ENCODE data around the gene NOXA1.
"Not testable (repeated sequence)": the region's sequence is repeated elsewhere in the genome, so short reads cannot be mapped to it uniquely, and the experiment has no call there.

The NOXA1 gene

DNA sequence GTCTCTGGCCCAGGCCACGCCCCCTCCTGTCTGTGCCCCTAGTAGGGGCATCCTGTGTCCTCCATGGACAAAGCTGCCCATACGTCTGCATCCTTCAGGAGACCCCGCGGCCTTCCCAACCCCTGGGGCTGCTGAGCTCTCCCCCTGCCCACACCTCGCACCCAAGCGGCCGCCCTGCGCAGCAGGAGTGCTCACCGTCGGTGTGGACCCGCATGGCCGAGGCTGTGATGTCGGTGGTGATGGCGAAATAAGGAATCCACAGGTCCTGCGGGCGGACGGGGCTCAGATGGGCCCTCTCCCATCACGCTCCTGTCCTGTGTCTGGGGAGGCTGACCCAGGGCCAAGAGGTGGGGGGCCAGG, 40.7 kb downstream of the NOXA1 start:
- Histone ChIP-seq H3K4me3 (ENCODE audit: low read depth, low read length) (no peak overlapping the region), H3K36me3 (ENCODE audit: control insufficient read depth, insufficient read depth, low read length) (no peaks in the 10 kb centered on the region), H3K27me3 (ENCODE audit: control insufficient read depth, insufficient read depth, low read length) (peaks cover 5% of the 10 kb centered on the region), H3K9me3 (ENCODE audit: control insufficient read depth, insufficient read depth, low read length) (no peaks in the 10 kb centered on the region), H3K4me1 (ENCODE audit: control insufficient read depth, insufficient read depth, low read length) (no peaks in the 10 kb centered on the region), H3K9ac (ENCODE audit: low read depth, low read length) (no peak overlapping the region)

DNA sequence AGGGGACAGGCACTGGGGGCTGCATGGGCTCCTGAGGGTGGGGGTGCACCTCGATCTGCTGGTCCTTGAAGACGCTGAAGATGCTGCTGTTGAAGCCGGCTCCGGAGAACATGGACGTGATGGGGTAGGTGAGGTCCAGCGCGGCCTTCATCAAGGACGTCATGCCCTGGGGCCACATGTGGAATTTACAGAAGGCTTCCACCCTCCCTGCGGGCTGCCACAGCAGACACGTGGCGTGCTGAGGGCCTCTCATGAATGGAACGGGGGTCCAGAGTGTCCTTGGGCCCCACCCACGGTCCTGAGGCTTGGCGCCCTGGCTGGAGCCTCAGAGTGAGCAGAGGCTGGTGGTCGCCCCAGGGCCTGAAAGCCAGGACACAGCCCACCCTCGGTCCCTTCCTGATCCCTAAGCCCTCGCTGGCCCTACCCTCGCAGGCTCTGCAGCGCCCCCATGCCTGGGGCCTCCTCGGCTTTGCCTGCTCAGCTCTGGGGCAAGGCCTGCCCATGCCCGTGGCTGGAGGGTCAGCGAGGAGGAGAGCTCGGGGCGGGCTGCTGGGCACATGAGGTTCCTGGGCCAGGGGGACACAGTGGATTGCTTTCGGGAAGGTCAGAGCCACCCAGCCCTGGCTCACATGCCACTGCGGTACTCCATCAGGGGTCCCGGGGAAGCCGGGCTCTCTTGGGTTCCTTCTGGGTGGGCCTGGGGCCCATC, 41.3 kb downstream of the NOXA1 start:
- H3K27me3 ChIP-seq (ENCODE audit: control insufficient read depth, insufficient read depth, low read length): peaks cover 5% of the 10 kb centered on the region
- no peaks in the 10 kb centered on the region for H3K4me1 ChIP-seq (ENCODE audit: control insufficient read depth, insufficient read depth, low read length)
- H3K9ac ChIP-seq (ENCODE audit: low read depth, low read length): no peak overlapping the region
- H3K4me3 ChIP-seq (ENCODE audit: low read depth, low read length): no peak overlapping the region
- H3K9me3 ChIP-seq (ENCODE audit: control insufficient read depth, insufficient read depth, low read length): no peaks in the 10 kb centered on the region
- no peaks in the 10 kb centered on the region for H3K36me3 ChIP-seq (ENCODE audit: control insufficient read depth, insufficient read depth, low read length)

DNA sequence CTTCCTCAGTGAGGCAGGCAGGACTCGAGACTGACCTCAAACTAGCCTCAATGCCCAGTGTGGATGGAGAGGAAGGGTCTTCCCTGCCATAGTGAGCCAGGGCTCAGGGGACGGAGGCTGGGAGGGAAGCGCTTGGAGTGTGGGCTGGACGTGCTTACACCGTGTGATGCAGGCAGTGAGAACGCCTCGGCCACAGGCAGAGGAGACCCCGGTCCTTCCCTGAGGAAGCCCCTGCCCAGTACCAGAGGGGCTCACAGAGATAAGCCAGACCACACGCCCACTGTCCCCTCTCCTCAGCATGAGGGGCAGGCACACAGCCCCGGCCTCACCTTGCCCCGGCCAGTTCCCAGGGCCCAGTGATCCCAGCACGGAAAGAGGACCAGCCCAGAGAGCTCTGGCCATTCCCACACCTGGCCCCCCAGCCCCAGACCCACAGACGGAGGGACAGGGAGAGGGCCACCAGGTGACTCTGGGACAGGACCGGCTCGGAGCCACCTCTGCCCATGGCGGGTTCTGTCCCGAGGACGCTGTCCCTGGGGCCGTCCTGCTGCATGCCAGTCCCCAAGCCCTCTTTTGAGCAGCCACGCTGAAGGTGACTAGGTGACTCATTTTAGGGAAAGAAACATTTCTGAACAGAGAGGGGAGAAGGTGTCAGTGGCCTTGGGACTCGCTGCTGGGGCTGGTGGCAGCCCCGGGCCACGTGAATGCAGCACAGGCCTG, 42.0 kb downstream of the NOXA1 start:
- no peaks in the 10 kb centered on the region for H3K9me3 ChIP-seq (ENCODE audit: control insufficient read depth, insufficient read depth, low read length)
- H3K9ac ChIP-seq (ENCODE audit: low read depth, low read length): no peak overlapping the region
- H3K27me3 ChIP-seq (ENCODE audit: control insufficient read depth, insufficient read depth, low read length): peaks cover 5% of the 10 kb centered on the region
- no peak overlapping the region for H3K4me3 ChIP-seq (ENCODE audit: low read depth, low read length)
- no peaks in the 10 kb centered on the region for H3K4me1 ChIP-seq (ENCODE audit: control insufficient read depth, insufficient read depth, low read length)
- no peaks in the 10 kb centered on the region for H3K36me3 ChIP-seq (ENCODE audit: control insufficient read depth, insufficient read depth, low read length)

DNA sequence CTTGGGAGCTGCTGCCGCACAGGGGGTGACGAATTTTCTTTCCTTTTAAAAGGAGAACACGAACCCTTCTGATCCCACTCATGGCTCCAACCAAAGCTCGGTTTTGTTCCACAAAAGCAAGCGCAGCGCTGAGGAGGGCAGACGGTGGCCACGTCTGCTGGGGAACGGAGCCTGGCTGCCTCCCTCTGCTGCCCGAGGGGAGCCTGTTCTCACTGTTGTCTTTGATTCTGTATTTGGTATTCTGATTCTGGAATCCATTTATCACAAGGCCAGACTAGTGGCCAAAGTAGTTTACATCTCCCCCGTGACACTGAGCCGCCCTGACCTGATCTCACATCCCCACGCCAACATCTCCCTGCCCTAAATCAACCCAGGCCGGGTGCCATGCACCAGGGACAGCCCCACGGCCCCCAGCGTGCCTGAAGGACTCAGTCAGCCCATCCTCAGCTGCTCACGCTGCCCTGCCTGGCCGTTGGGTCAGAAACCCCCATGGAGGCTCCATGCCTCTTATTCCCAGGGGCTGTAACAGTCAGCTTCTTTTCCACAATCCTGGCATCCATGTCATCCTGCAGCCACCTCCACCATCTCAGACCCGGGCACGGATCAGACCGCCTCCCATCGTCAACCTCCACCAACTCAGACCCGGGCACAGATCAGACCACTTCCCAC, 42.7 kb downstream of the NOXA1 start:
- Histone ChIP-seq H3K36me3 (ENCODE audit: control insufficient read depth, insufficient read depth, low read length) (no peaks in the 10 kb centered on the region), H3K9ac (ENCODE audit: low read depth, low read length) (no peak overlapping the region), H3K27me3 (ENCODE audit: control insufficient read depth, insufficient read depth, low read length) (no peaks in the 10 kb centered on the region), H3K4me1 (ENCODE audit: control insufficient read depth, insufficient read depth, low read length) (no peaks in the 10 kb centered on the region), H3K9me3 (ENCODE audit: control insufficient read depth, insufficient read depth, low read length) (no peaks in the 10 kb centered on the region), H3K4me3 (ENCODE audit: low read depth, low read length) (no peak overlapping the region)

DNA sequence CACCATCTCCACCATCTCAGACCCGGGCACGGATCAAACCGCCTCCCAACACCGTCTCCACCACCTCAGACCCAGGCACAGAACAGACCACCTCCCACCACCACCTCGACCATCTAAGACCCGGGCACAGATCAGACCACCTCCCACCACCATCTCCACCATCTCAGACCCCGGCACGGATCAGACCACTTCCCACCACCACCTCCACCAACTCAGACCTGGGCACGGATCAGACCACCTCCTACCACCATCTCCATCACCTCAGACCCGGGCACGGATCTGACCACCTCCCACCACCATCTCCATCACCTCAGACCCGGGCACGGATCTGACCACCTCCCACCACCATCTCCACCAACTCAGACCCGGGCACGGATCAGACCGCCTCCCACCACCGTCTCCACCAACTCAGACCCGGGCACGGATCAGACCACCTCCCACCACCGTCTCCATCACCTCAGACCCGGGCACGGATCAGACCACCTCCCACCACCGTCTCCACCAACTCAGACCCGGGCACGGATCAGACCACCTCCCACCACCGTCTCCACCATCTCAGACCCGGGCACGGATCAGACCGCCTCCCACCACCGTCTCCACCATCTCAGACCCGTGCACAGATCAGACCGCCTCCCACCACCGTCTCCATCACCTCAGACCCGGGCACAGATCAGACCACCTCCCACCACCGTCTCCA, 43.3 kb downstream of the NOXA1 start:
- H3K9me3 ChIP-seq (ENCODE audit: control insufficient read depth, insufficient read depth, low read length); H3K4me1 ChIP-seq (ENCODE audit: control insufficient read depth, insufficient read depth, low read length); H3K4me3 ChIP-seq (ENCODE audit: low read depth, low read length); H3K9ac ChIP-seq (ENCODE audit: low read depth, low read length); H3K36me3 ChIP-seq (ENCODE audit: control insufficient read depth, insufficient read depth, low read length); H3K27me3 ChIP-seq (ENCODE audit: control insufficient read depth, insufficient read depth, low read length): not testable (repeated sequence)

DNA sequence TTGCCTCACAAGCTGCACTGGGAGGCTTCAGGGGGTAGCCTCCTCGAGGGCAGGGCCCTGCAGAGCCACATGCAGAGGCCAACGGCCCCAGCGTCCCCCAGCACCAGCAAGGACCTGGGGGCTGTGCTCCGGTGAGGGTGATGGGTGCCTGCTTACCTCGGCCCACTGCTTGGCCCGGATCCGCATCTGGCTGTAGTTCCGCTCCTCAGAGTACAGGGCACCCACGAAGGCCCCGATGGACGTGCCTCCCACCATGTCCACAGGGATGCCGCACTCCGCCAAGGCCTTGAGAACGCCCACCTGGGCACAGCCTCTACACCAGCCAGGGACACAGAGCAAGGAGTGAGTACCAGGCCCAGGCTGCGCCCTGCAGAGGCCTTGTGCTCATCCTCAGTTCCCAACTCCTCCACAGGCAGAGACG, 44.0 kb downstream of the NOXA1 start:
- no peak overlapping the region for H3K9ac ChIP-seq (ENCODE audit: low read depth, low read length)
- H3K27me3 ChIP-seq (ENCODE audit: control insufficient read depth, insufficient read depth, low read length): no peaks in the 10 kb centered on the region
- H3K4me3 ChIP-seq (ENCODE audit: low read depth, low read length): no peak overlapping the region
- no peaks in the 10 kb centered on the region for H3K4me1 ChIP-seq (ENCODE audit: control insufficient read depth, insufficient read depth, low read length)
- no peaks in the 10 kb centered on the region for H3K36me3 ChIP-seq (ENCODE audit: control insufficient read depth, insufficient read depth, low read length)
- no peaks in the 10 kb centered on the region for H3K9me3 ChIP-seq (ENCODE audit: control insufficient read depth, insufficient read depth, low read length)

DNA sequence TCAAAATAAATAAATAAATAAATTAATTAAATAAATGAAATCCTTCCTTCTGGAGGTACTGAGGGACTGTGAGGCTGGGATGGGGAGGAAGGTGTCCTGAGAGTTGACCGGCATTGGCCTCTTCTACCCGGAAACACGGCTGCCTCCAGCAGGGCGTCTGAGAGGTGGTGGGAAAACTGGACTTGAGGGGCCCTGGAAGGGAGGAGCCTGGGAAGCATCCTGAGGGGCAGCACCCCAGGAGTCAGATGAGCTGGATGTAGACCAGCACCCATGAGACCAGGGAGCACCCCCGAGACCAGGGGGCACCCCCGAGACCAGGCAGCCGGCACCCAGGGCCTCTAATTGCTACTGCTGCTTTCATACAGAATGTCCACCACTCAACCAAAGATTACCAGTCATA, 44.7 kb downstream of the NOXA1 start:
- Histone ChIP-seq H3K4me1 (ENCODE audit: control insufficient read depth, insufficient read depth, low read length) (no peaks in the 10 kb centered on the region), H3K9ac (ENCODE audit: low read depth, low read length) (no peak overlapping the region), H3K4me3 (ENCODE audit: low read depth, low read length) (no peak overlapping the region), H3K36me3 (ENCODE audit: control insufficient read depth, insufficient read depth, low read length) (no peaks in the 10 kb centered on the region), H3K27me3 (ENCODE audit: control insufficient read depth, insufficient read depth, low read length) (no peaks in the 10 kb centered on the region), H3K9me3 (ENCODE audit: control insufficient read depth, insufficient read depth, low read length) (no peaks in the 10 kb centered on the region)

DNA sequence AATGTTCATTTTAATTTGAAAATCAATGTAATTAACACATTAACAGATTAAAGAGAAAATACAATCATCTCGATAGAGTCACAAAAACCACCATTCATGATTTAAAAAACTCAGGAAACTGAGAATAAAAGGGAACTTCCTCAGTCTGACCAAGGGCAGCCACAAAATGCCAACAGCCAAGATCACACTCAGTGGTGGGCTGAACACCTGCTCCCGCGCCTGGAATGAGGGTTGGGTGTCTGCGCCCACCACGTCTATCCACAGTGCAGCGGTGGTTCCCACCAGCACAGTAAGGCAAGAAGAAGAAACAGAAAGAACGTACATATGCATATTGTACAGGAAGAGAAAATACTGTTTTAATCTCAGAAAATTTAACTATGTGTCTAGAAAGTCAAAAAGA, 47.6 kb downstream of the NOXA1 start:
- H3K27me3 ChIP-seq (ENCODE audit: control insufficient read depth, insufficient read depth, low read length): no peaks in the 10 kb centered on the region
- no peaks in the 10 kb centered on the region for H3K4me1 ChIP-seq (ENCODE audit: control insufficient read depth, insufficient read depth, low read length)
- H3K4me3 ChIP-seq (ENCODE audit: low read depth, low read length): no peak overlapping the region
- H3K9me3 ChIP-seq (ENCODE audit: control insufficient read depth, insufficient read depth, low read length): no peaks in the 10 kb centered on the region
- no peak overlapping the region for H3K9ac ChIP-seq (ENCODE audit: low read depth, low read length)
- H3K36me3 ChIP-seq (ENCODE audit: control insufficient read depth, insufficient read depth, low read length): no peaks in the 10 kb centered on the region

DNA sequence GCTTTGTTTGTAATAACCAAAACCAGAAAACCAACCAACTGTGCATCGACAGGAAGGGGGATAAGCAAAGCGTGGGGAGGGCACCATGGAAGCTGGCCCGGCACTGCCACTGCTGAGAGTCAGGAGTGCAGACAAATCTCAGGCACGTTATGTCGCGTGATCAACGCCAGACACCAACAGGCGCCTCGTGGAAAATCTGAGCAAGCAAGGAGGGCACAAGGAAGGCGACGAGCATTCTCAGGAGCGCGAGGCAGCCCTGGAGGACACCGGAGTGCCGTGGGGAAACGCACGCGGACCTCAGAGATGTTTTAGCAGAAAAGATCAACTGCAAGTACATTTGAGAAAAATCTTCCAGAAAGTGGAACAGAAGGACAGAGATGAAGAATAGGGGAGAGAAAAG, 51.1 kb downstream of the NOXA1 start:
- Histone ChIP-seq H3K27me3 (ENCODE audit: control insufficient read depth, insufficient read depth, low read length) (no peaks in the 10 kb centered on the region), H3K9ac (ENCODE audit: low read depth, low read length) (no peak overlapping the region), H3K36me3 (ENCODE audit: control insufficient read depth, insufficient read depth, low read length) (no peaks in the 10 kb centered on the region), H3K9me3 (ENCODE audit: control insufficient read depth, insufficient read depth, low read length) (no peaks in the 10 kb centered on the region), H3K4me3 (ENCODE audit: low read depth, low read length) (no peak overlapping the region), H3K4me1 (ENCODE audit: control insufficient read depth, insufficient read depth, low read length) (no peaks in the 10 kb centered on the region)

DNA sequence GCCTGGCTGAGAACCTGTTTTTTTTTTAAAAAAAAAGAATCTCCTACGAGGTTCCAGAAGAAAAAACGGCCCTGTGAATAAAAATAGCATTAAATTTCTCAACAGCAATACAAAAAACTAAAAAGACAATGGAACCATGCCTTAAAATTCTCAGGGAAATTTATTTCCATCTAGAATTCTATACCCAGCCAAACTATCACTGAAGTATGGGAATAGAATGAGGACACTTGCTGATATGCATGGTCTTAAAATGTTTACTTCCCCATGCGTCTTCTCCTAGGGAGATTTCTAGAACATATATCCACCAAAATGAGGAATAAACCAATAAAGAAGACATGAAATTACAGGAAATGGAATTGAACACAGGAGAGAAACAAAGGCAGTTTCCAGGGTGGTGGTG, 52.5 kb downstream of the NOXA1 start:
- Histone ChIP-seq H3K4me3 (ENCODE audit: low read depth, low read length) (no peak overlapping the region), H3K4me1 (ENCODE audit: control insufficient read depth, insufficient read depth, low read length) (no peaks in the 10 kb centered on the region), H3K9ac (ENCODE audit: low read depth, low read length) (no peak overlapping the region), H3K9me3 (ENCODE audit: control insufficient read depth, insufficient read depth, low read length) (no peaks in the 10 kb centered on the region), H3K36me3 (ENCODE audit: control insufficient read depth, insufficient read depth, low read length) (no peaks in the 10 kb centered on the region), H3K27me3 (ENCODE audit: control insufficient read depth, insufficient read depth, low read length) (no peaks in the 10 kb centered on the region)

DNA sequence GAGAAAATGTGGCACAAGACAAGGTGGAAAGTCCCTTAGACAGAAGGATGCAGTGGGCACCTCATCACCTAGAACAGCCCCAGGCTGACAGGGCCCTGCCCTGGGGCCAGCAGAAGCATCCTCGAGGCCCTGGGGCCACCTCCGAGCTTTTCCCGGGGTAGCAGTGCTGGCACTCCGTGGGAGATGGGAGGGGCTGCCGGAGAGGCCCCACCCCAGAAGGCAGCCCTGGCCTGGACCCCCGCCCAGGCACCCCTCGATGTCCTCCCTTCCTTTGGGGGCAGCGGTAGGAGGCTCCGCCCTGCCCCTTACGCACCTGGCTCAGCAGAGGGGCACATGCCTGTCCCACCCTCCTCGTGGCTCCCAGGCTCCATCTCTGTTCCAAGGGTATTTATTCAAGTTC, 53.7 kb downstream of the NOXA1 start:
- Histone ChIP-seq H3K27me3 (ENCODE audit: control insufficient read depth, insufficient read depth, low read length) (no peaks in the 10 kb centered on the region), H3K4me3 (ENCODE audit: low read depth, low read length) (no peak overlapping the region), H3K36me3 (ENCODE audit: control insufficient read depth, insufficient read depth, low read length) (no peaks in the 10 kb centered on the region), H3K9me3 (ENCODE audit: control insufficient read depth, insufficient read depth, low read length) (no peaks in the 10 kb centered on the region), H3K4me1 (ENCODE audit: control insufficient read depth, insufficient read depth, low read length) (no peaks in the 10 kb centered on the region), H3K9ac (ENCODE audit: low read depth, low read length) (no peak overlapping the region)
